H1 (cell line): Measurements from ENCODE around the gene AP5M1. TPM values are rescaled to one million over a fixed set of nuclear protein-coding genes. Genes with fewer than 3 reads are reported as not detected.

Source experiments
- polyA plus RNA-seq, 7 experiments: library from polyadenylated mRNA; depleted of rRNA in 3 of 7; stranded (reverse) in 5 of 7; unstranded in 2 of 7; fragments of >200 nt in 5 of 7; fragments of 200-250 nt in 2 of 7; gene quantifications; 1 replicate in 5 of 7; 2 replicates in 1 of 7; 4 replicates in 1 of 7; pipeline versions ENCODE4 v1.2.1 to v1.2.3, GENCODE V29; 2011 to 2013; ENCODE audit warnings: missing spikeins in 2 of 7, mixed read lengths in 2 of 7
- total RNA-seq: library from RNA; stranded (reverse); fragmentation: NEBNext Ultra II Directional; extraction: Animal tissue kit (Norgen Biotek cat#: 25700); gene quantifications from 2 replicates; pipeline ENCODE4 v1.2.1, GENCODE V29; 2021
- TF ChIP-seq, protein P1 (sequence below): fragments of 300-600 bp; sonication (generic); IDR thresholded peaks from 2 replicates; pipeline ENCODE4 v1.7.1; 2012; ENCODE audit warnings: low read length, moderate library complexity, mild to moderate bottlenecking, inconsistent platforms; ENCODE audit not compliant: insufficient replicate concordance

Gene AP5M1
- total and polyA plus RNA-seq, 2 of the 8 experiments (the other 6 are each of a cell fraction or from before 2014, with no cell fraction given) = 20.9 to 51.9 TPM

DNA sequence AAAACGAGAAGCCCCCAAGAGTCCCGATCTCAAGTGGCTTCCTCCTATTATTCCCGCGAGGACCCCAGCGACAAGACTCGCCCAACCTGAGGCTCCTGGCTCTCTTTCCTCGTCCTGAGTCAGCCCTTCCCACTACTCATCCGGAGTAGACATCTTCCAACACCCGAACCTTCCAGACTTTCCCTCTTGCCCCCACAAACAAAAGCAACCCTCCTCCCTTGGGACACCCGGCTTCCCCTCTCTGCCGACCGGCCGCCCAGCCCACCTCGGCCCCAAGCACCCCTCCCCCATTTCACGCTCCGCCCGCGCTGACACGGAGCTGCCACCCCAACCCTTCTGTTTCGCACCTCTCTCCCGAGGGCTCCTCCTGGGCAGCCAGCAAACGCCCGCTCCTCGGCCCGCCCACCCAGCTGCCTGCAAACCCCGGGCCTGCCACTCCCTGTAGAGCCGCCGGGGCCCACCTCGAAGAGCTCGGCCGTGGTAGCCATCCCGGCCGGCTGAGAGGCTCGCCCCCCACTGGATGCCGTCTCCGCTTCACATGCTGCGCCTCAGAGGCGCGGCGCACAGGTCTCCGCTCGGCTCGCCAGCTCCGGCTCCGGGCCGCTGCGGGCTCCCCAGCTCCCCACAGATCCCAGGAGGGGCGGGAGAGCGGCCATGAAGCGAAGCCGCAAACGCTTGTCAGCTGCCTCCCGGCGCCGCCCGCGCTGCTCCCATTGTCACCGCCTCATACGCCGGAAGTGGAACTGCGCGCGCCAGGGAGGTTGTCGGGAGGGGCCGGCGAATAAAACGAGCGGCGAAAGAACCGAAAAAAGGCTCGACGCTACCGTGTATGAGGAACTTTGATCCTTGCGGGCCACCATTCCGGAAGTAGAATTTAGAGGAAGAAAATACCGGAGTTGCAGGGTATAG is at the start of gene AP5M1, which contains the start of gene EXOC5 (continued):
- TF ChIP-seq, protein P1, sequence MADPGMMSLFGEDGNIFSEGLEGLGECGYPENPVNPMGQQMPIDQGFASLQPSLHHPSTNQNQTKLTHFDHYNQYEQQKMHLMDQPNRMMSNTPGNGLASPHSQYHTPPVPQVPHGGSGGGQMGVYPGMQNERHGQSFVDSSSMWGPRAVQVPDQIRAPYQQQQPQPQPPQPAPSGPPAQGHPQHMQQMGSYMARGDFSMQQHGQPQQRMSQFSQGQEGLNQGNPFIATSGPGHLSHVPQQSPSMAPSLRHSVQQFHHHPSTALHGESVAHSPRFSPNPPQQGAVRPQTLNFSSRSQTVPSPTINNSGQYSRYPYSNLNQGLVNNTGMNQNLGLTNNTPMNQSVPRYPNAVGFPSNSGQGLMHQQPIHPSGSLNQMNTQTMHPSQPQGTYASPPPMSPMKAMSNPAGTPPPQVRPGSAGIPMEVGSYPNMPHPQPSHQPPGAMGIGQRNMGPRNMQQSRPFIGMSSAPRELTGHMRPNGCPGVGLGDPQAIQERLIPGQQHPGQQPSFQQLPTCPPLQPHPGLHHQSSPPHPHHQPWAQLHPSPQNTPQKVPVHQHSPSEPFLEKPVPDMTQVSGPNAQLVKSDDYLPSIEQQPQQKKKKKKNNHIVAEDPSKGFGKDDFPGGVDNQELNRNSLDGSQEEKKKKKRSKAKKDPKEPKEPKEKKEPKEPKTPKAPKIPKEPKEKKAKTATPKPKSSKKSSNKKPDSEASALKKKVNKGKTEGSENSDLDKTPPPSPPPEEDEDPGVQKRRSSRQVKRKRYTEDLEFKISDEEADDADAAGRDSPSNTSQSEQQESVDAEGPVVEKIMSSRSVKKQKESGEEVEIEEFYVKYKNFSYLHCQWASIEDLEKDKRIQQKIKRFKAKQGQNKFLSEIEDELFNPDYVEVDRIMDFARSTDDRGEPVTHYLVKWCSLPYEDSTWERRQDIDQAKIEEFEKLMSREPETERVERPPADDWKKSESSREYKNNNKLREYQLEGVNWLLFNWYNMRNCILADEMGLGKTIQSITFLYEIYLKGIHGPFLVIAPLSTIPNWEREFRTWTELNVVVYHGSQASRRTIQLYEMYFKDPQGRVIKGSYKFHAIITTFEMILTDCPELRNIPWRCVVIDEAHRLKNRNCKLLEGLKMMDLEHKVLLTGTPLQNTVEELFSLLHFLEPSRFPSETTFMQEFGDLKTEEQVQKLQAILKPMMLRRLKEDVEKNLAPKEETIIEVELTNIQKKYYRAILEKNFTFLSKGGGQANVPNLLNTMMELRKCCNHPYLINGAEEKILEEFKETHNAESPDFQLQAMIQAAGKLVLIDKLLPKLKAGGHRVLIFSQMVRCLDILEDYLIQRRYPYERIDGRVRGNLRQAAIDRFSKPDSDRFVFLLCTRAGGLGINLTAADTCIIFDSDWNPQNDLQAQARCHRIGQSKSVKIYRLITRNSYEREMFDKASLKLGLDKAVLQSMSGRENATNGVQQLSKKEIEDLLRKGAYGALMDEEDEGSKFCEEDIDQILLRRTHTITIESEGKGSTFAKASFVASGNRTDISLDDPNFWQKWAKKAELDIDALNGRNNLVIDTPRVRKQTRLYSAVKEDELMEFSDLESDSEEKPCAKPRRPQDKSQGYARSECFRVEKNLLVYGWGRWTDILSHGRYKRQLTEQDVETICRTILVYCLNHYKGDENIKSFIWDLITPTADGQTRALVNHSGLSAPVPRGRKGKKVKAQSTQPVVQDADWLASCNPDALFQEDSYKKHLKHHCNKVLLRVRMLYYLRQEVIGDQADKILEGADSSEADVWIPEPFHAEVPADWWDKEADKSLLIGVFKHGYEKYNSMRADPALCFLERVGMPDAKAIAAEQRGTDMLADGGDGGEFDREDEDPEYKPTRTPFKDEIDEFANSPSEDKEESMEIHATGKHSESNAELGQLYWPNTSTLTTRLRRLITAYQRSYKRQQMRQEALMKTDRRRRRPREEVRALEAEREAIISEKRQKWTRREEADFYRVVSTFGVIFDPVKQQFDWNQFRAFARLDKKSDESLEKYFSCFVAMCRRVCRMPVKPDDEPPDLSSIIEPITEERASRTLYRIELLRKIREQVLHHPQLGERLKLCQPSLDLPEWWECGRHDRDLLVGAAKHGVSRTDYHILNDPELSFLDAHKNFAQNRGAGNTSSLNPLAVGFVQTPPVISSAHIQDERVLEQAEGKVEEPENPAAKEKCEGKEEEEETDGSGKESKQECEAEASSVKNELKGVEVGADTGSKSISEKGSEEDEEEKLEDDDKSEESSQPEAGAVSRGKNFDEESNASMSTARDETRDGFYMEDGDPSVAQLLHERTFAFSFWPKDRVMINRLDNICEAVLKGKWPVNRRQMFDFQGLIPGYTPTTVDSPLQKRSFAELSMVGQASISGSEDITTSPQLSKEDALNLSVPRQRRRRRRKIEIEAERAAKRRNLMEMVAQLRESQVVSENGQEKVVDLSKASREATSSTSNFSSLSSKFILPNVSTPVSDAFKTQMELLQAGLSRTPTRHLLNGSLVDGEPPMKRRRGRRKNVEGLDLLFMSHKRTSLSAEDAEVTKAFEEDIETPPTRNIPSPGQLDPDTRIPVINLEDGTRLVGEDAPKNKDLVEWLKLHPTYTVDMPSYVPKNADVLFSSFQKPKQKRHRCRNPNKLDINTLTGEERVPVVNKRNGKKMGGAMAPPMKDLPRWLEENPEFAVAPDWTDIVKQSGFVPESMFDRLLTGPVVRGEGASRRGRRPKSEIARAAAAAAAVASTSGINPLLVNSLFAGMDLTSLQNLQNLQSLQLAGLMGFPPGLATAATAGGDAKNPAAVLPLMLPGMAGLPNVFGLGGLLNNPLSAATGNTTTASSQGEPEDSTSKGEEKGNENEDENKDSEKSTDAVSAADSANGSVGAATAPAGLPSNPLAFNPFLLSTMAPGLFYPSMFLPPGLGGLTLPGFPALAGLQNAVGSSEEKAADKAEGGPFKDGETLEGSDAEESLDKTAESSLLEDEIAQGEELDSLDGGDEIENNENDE = no peak
